ENCODE data around the gene NCBP2L. TPM values are rescaled to one million over a fixed set of nuclear protein-coding genes. Genes with fewer than 3 reads are reported as not detected.
"Not testable (repeated sequence)": the region's sequence is repeated elsewhere in the genome, so short reads cannot be mapped to it uniquely, and the experiment has no call there.

The NCBP2L gene
- total RNA-seq, 4 donors from 2014 or later = not detected

- TF ChIP-seq POLR2AphosphoS5 (IDR thresholded peaks at IDR 0.05) = no peak
- TF ChIP-seq EP300 (IDR thresholded peaks at IDR 0.05) = no peak
- no peak for TF ChIP-seq POLR2A (IDR thresholded peaks at IDR 0.05; ENCODE audit: low read depth)
- TF ChIP-seq CTCF (IDR thresholded peaks at IDR 0.05) = no peak
- no peak overlapping the region for H3K27ac ChIP-seq (replicated peaks in 1 of 4)
- peaks cover 0 to 4% (median 0%) of the 10 kb centered on the region in 4 donors for H3K27me3 ChIP-seq
- 88% methylated on average over 9 of the region's 9 CpGs for WGBS
- no peaks in the 10 kb centered on the region for H3K9me3 ChIP-seq
- H3K4me3 ChIP-seq = no peak overlapping the region
- peaks cover 4 to 16% (median 10%) of the 10 kb centered on the region in 4 donors for H3K4me1 ChIP-seq
- intact Hi-C loops (cut with DNase I) = loop anchor here (2.0 to 10.0 kb wide), 2 partner anchors 114 to 118 kb away; no protein-coding TSS in a partner anchor
- no peaks in the 10 kb centered on the region for H3K36me3 ChIP-seq
- DNase-seq (ENCODE audit: extremely low spot score) = no peak
Measured at GRCh38 chrX:107780525-107780924, 3.0 kb downstream of the NCBP2L start.

- H3K36me3 ChIP-seq = no peaks in the 10 kb centered on the region
- peaks cover 0 to 12% (median 4%) of the 10 kb centered on the region in 4 donors for H3K4me1 ChIP-seq
- H3K4me3 ChIP-seq = no peak overlapping the region
- peak overlapping the region; percentile 8 to 61 (median 54) for H3K27ac ChIP-seq (replicated peaks in 1 of 4)
- peak in 1 of 2 donors; percentile 31 for TF ChIP-seq POLR2AphosphoS5 (IDR thresholded peaks at IDR 0.05)
- TF ChIP-seq POLR2A (IDR thresholded peaks at IDR 0.05; ENCODE audit: low read depth) = no peak
- no peak for TF ChIP-seq EP300 (IDR thresholded peaks at IDR 0.05)
- no peak for DNase-seq (ENCODE audit: extremely low spot score)
- 12% methylated on average over 1 of the region's 1 CpG for WGBS
- intact Hi-C loops (cut with DNase I) = loop anchor here (10.0 kb wide), 1 partner anchor 107 kb away; no protein-coding TSS in a partner anchor
- no peaks in the 10 kb centered on the region for H3K9me3 ChIP-seq
- no peaks in the 10 kb centered on the region for H3K27me3 ChIP-seq
Measured at GRCh38 chrX:107787827-107788226, 10.3 kb downstream of the NCBP2L start.

GRCh38 chrX:107804427-107804826 is 26.9 kb downstream of the NCBP2L start:
- H3K36me3 ChIP-seq = no peaks in the 10 kb centered on the region
- no peaks in the 10 kb centered on the region for H3K9me3 ChIP-seq
- intact Hi-C loops (cut with DNase I) = no loop called here
- TF ChIP-seq POLR2AphosphoS5 (IDR thresholded peaks at IDR 0.05) = no peak
- no peak for TF ChIP-seq EP300 (IDR thresholded peaks at IDR 0.05)
- TF ChIP-seq POLR2A (IDR thresholded peaks at IDR 0.05; ENCODE audit: low read depth) = no peak
- TF ChIP-seq CTCF (IDR thresholded peaks at IDR 0.05) = no peak
- no peak overlapping the region for H3K4me3 ChIP-seq
- H3K27me3 ChIP-seq = no peaks in the 10 kb centered on the region
- WGBS = 57% methylated on average over 1 of the region's 1 CpG
- DNase-seq (ENCODE audit: extremely low spot score) = no peak
- H3K4me1 ChIP-seq = no peaks in the 10 kb centered on the region
- H3K27ac ChIP-seq (replicated peaks in 1 of 4) = no peak overlapping the region

GRCh38 chrX:107805179-107805578 is 27.6 kb downstream of the NCBP2L start:
- no peaks in the 10 kb centered on the region for H3K27me3 ChIP-seq
- H3K4me1 ChIP-seq = no peaks in the 10 kb centered on the region
- no peak overlapping the region for H3K27ac ChIP-seq (replicated peaks in 1 of 4)
- no peaks in the 10 kb centered on the region for H3K36me3 ChIP-seq
- no peaks in the 10 kb centered on the region for H3K9me3 ChIP-seq
- TF ChIP-seq CTCF (IDR thresholded peaks at IDR 0.05) (no peak), POLR2A (IDR thresholded peaks at IDR 0.05; ENCODE audit: low read depth) (no peak), EP300 (IDR thresholded peaks at IDR 0.05) (no peak), POLR2AphosphoS5 (IDR thresholded peaks at IDR 0.05) (no peak)
- intact Hi-C loops (cut with DNase I) = no loop called here
- no peak overlapping the region for H3K4me3 ChIP-seq
- no peak for DNase-seq (ENCODE audit: extremely low spot score)
- 85% methylated on average over 3 of the region's 3 CpGs for WGBS

- H3K27me3 ChIP-seq; H3K27ac ChIP-seq (replicated peaks in 1 of 4); H3K4me1 ChIP-seq; H3K9me3 ChIP-seq; H3K36me3 ChIP-seq; DNase-seq (ENCODE audit: extremely low spot score); intact Hi-C loops (cut with DNase I); H3K4me3 ChIP-seq: not testable (repeated sequence)
- WGBS = 85% methylated on average over 10 of the region's 10 CpGs
Measured at GRCh38 chrX:107810053-107810452, 32.5 kb downstream of the NCBP2L start.

- intact Hi-C loops (cut with DNase I) = no loop called here
- DNase-seq (ENCODE audit: extremely low spot score) = no peak
- H3K27ac ChIP-seq (replicated peaks in 1 of 4) = no peak overlapping the region
- H3K4me3 ChIP-seq = no peak overlapping the region
- TF ChIP-seq EP300 (IDR thresholded peaks at IDR 0.05) (no peak), POLR2AphosphoS5 (IDR thresholded peaks at IDR 0.05) (no peak), CTCF (IDR thresholded peaks at IDR 0.05) (no peak)
- no peaks in the 10 kb centered on the region for H3K36me3 ChIP-seq
- peaks cover 0 to 7% (median 0%) of the 10 kb centered on the region in 4 donors for H3K4me1 ChIP-seq
- H3K27me3 ChIP-seq = no peaks in the 10 kb centered on the region
- H3K9me3 ChIP-seq = peaks cover 0 to 9% (median 0%) of the 10 kb centered on the region in 4 donors
Measured at GRCh38 chrX:107818900-107819521, 41.5 kb downstream of the NCBP2L start.

Data from esophagus muscularis mucosa (tissue), 4 donors.